Measurements from ENCODE around the gene ADGRE2. TPM values are rescaled to one million over a fixed set of nuclear protein-coding genes. Genes with fewer than 3 reads are reported as not detected.

ADGRE2 gene
- total RNA-seq, 2 donors from 2014 or later = 4.4 to 4.6 TPM

DNA sequence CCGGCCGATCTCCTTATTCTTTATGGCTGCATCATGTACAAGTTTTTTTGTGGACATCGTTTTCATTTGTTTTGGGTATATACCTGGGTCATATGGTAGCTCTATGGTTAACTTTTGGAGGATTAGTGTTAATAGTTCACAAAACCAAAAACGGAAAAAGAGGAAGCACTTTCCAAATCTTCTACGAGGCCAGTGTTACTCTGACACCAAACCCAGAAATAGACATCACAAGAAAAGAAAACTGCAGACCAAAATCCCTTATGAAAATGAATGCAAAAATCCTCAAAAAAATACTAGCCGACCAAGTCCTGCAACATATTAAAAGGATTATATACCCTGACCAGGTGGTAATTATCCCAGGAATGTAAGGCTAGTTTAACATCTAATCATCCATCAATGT, 29.8 kb downstream of the ADGRE2 start:
- H3K27me3 Mint-ChIP-seq = no peaks in the 10 kb centered on the region
- H3K4me1 Mint-ChIP-seq (ENCODE audit: low read depth in 2 of 2) = no peaks in the 10 kb centered on the region
- no peaks in the 10 kb centered on the region for H3K36me3 Mint-ChIP-seq
- no peak for DNase-seq (ENCODE audit: low spot score)
- no peak overlapping the region for H3K27ac Mint-ChIP-seq
- H3K9me3 Mint-ChIP-seq = no peaks in the 10 kb centered on the region
- ATAC-seq = no peak
- H3K4me3 Mint-ChIP-seq = no peak overlapping the region

GRCh38 chr19:14746886-14747285, 31.5 kb downstream of the ADGRE2 start:
- Mint-ChIP-seq H3K9me3 (no peaks in the 10 kb centered on the region), H3K36me3 (no peaks in the 10 kb centered on the region), H3K27me3 (no peaks in the 10 kb centered on the region), H3K4me3 (no peak overlapping the region), H3K27ac (no peak overlapping the region), H3K4me1 (ENCODE audit: low read depth in 2 of 2) (no peaks in the 10 kb centered on the region)
- DNase-seq (ENCODE audit: low spot score) (no peak), ATAC-seq (no peak)

GRCh38 chr19:14735915-14736314, 42.4 kb downstream of the ADGRE2 start:
- ATAC-seq (no peak), DNase-seq (ENCODE audit: low spot score) (no peak)
- no peaks in the 10 kb centered on the region for H3K4me1 Mint-ChIP-seq (ENCODE audit: low read depth in 2 of 2)
- H3K36me3 Mint-ChIP-seq = no peaks in the 10 kb centered on the region
- no peaks in the 10 kb centered on the region for H3K9me3 Mint-ChIP-seq
- H3K27ac Mint-ChIP-seq = no peak overlapping the region
- H3K27me3 Mint-ChIP-seq = peaks cover 3 to 4% of the 10 kb centered on the region in 2 donors
- H3K4me3 Mint-ChIP-seq = no peak overlapping the region

- Mint-ChIP-seq H3K36me3 (peaks cover 6% of the 10 kb centered on the region), H3K27me3 (peaks cover 3 to 11% of the 10 kb centered on the region in 2 donors), H3K9me3 (peaks cover 5% of the 10 kb centered on the region), H3K27ac (no peak overlapping the region), H3K4me3 (no peak overlapping the region), H3K4me1 (ENCODE audit: low read depth in 2 of 2) (no peaks in the 10 kb centered on the region)
- DNase-seq (ENCODE audit: low spot score) (no peak), ATAC-seq (no peak)
These were observed 44.8 kb downstream of the ADGRE2 start for GRCh38 chr19:14733574-14733973.

DNA sequence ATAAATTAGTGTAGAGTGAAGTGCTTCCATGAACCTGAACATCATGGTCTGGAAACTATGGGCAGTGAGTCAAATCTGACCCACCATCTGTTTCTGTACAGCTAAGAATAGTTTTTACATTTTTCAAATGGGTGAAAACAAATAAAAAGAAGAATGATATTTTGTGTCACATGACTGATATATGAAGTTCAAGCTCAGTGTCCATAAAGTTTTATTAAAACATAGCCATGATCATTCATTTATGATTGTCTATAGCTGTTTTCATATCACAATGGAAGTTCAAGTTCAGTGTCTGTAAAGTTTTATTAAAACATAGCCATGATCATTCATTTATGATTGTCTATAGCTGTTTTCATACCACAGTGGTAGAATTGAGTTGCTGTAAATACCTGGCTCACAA, 45.9 kb downstream of the ADGRE2 start:
- no peak overlapping the region for H3K4me3 Mint-ChIP-seq
- peaks cover 9% of the 10 kb centered on the region for H3K9me3 Mint-ChIP-seq
- peaks cover 10% of the 10 kb centered on the region for H3K36me3 Mint-ChIP-seq
- DNase-seq (ENCODE audit: low spot score) (no peak), ATAC-seq (no peak)
- peaks cover 3 to 11% of the 10 kb centered on the region in 2 donors for H3K27me3 Mint-ChIP-seq
- H3K27ac Mint-ChIP-seq = no peak overlapping the region
- H3K4me1 Mint-ChIP-seq (ENCODE audit: low read depth in 2 of 2) = no peaks in the 10 kb centered on the region

- no peaks in the 10 kb centered on the region for H3K4me1 Mint-ChIP-seq (ENCODE audit: low read depth in 2 of 2)
- H3K27ac Mint-ChIP-seq = no peak overlapping the region
- DNase-seq (ENCODE audit: low spot score) (no peak), ATAC-seq (no peak)
- peaks cover 17% of the 10 kb centered on the region for H3K36me3 Mint-ChIP-seq
- H3K9me3 Mint-ChIP-seq = peaks cover 15% of the 10 kb centered on the region
- H3K4me3 Mint-ChIP-seq = no peak overlapping the region
- peaks cover 3 to 11% of the 10 kb centered on the region in 2 donors for H3K27me3 Mint-ChIP-seq
These were observed 47.2 kb downstream of the ADGRE2 start for GRCh38 chr19:14731200-14731599.

DNA sequence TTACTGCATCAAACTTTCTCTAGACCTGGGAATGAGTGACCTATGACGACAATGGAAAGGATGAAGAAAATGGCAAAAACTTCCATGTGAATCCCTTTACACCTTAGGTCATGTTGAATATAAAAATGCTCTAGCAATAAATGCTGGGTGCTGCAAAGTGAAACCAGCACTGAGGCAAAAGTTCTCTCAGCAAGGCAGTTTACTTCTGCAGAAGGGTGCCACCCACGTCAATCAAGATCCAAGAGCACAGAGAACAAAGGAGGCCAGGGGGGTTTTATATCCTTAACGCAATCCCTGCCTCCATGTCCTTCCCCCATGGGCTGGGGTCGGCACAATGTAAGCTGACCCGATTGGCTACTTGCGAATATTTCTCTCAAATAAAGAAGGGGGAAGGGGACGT, 49.8 kb downstream of the ADGRE2 start:
- Mint-ChIP-seq H3K4me1 (ENCODE audit: low read depth in 2 of 2) (no peaks in the 10 kb centered on the region), H3K27ac (no peak overlapping the region), H3K36me3 (peaks cover 34% of the 10 kb centered on the region), H3K4me3 (no peak overlapping the region), H3K27me3 (peaks cover 3 to 11% of the 10 kb centered on the region in 2 donors), H3K9me3 (peaks cover 24% of the 10 kb centered on the region)
- ATAC-seq (no peak), DNase-seq (ENCODE audit: low spot score) (no peak)

DNA sequence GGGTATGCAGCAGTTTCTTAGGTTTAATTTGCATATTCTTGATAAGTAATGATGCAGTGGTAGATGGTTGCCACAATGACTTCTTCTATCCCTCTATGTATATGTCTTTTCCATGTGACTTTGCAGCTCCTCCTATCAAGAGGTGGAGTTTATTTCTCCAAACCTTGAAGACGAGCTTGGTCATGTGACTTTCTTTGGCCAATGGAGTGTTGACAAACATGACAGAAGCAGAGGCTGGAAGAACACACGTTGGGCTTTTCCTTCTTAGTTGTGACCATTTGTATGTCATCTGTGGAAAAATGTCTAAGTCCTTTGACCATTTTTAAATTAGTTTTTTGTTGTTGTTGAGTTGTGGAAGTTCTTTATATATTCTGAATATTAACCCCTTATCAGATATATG, 56.2 kb downstream of the ADGRE2 start:
- no peaks in the 10 kb centered on the region for H3K4me1 Mint-ChIP-seq (ENCODE audit: low read depth in 2 of 2)
- peaks cover 36% of the 10 kb centered on the region for H3K9me3 Mint-ChIP-seq
- no peak for DNase-seq (ENCODE audit: low spot score)
- H3K27me3 Mint-ChIP-seq = no peaks in the 10 kb centered on the region
- no peak overlapping the region for H3K4me3 Mint-ChIP-seq
- peaks cover 78% of the 10 kb centered on the region for H3K36me3 Mint-ChIP-seq
- no peak for ATAC-seq
- H3K27ac Mint-ChIP-seq = no peak overlapping the region

DNA sequence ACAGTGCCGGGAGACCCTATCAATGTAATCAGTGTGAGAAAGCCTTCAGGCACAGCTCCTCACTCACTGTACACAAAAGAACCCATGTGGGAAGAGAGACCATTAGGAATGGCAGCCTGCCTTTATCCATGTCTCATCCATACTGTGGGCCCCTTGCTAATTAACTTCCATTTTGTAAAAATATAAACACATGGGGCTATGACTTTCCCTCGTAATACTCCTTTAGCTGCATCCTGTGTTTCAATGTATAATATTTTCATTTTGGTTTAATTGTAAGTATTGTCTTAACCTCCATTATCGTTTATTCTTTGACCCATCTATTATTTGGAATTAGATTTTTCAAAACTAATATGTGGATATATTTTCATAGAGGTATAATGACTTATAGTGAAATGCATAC, 59.2 kb downstream of the ADGRE2 start:
- no peak overlapping the region for H3K27ac Mint-ChIP-seq
- H3K36me3 Mint-ChIP-seq = peaks cover 87% of the 10 kb centered on the region
- H3K4me1 Mint-ChIP-seq (ENCODE audit: low read depth in 2 of 2) = peaks cover 0 to 7% of the 10 kb centered on the region in 2 donors
- no peak overlapping the region for H3K4me3 Mint-ChIP-seq
- no peaks in the 10 kb centered on the region for H3K27me3 Mint-ChIP-seq
- ATAC-seq (no peak), DNase-seq (ENCODE audit: low spot score) (no peak)
- peaks cover 30% of the 10 kb centered on the region for H3K9me3 Mint-ChIP-seq

DNA sequence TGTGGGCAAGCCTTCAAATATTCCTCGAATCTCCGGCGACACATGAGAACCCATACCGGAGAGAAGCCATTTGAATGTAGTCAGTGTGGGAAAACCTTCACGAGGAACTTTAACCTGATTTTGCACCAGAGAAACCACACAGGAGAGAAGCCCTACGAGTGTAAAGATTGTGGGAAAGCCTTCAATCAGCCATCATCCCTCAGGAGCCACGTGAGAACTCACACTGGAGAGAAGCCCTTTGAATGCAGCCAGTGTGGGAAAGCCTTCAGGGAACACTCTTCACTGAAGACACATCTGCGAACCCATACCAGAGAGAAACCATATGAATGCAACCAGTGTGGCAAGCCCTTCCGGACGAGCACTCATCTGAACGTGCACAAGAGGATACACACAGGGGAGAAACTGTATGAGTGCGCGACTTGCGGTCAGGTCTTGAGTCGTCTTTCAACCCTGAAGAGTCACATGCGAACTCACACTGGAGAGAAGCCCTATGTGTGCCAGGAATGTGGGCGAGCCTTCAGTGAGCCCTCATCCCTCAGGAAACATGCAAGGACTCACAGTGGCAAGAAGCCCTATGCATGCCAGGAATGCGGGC, 59.7 kb downstream of the ADGRE2 start:
- DNase-seq (ENCODE audit: low spot score) = no peak
- no peak for ATAC-seq
- H3K4me1 Mint-ChIP-seq (ENCODE audit: low read depth in 2 of 2) = peaks cover 0 to 8% of the 10 kb centered on the region in 2 donors
- H3K36me3 Mint-ChIP-seq = peaks cover 86% of the 10 kb centered on the region
- no peaks in the 10 kb centered on the region for H3K27me3 Mint-ChIP-seq
- H3K4me3 Mint-ChIP-seq = no peak overlapping the region
- H3K9me3 Mint-ChIP-seq = peaks cover 30% of the 10 kb centered on the region
- H3K27ac Mint-ChIP-seq = no peak overlapping the region

DNA sequence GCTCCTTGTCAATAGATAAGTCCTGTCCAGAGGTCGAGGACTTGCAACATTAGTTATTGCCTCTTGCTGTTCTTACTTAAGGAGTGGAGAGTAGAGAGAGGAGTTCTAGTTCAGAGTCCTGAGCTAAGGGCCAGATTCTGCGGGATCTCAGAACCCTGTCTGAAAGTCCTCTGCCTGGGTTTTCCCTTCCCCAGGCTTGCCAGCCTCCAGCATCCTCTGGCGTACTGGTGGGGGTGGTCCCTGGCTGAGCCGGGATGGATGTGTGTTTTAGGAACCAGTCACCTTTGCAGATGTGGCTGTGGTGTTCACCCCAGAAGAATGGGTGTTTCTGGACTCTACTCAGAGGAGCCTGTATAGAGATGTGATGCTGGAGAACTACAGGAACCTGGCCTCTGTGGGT, 62.5 kb downstream of the ADGRE2 start:
- H3K36me3 Mint-ChIP-seq = peaks cover 77% of the 10 kb centered on the region
- H3K9me3 Mint-ChIP-seq = peaks cover 33% of the 10 kb centered on the region
- H3K27ac Mint-ChIP-seq = no peak overlapping the region
- H3K4me3 Mint-ChIP-seq = no peak overlapping the region
- H3K27me3 Mint-ChIP-seq = no peaks in the 10 kb centered on the region
- H3K4me1 Mint-ChIP-seq (ENCODE audit: low read depth in 2 of 2) = peaks cover 0 to 11% of the 10 kb centered on the region in 2 donors
- DNase-seq (ENCODE audit: low spot score) (no peak), ATAC-seq (no peak)

DNA sequence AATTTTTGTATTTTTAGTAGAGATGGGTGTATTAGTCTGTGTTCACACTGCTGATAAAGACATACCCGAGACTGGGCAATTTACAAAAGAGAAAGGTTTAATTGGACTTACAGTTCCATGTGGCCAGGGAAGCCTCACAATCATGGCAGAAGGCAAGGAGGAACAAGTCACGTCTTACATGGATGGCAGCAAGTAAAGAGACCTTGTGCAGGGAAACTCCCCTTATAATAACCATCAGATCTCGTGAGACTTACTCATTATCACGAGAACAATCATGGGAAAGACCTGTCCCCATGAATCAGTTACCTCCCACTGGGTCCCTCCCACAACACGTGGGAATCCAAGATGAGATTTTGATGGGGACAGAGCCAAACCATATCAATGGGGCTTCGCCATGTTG, 73.9 kb downstream of the ADGRE2 start:
- Mint-ChIP-seq H3K9me3 (no peaks in the 10 kb centered on the region), H3K4me1 (ENCODE audit: low read depth in 2 of 2) (peaks cover 0 to 5% of the 10 kb centered on the region in 2 donors), H3K36me3 (peaks cover 17% of the 10 kb centered on the region), H3K27me3 (no peaks in the 10 kb centered on the region), H3K4me3 (no peak overlapping the region), H3K27ac (no peak overlapping the region)
- ATAC-seq (no peak), DNase-seq (ENCODE audit: low spot score) (no peak)

DNA sequence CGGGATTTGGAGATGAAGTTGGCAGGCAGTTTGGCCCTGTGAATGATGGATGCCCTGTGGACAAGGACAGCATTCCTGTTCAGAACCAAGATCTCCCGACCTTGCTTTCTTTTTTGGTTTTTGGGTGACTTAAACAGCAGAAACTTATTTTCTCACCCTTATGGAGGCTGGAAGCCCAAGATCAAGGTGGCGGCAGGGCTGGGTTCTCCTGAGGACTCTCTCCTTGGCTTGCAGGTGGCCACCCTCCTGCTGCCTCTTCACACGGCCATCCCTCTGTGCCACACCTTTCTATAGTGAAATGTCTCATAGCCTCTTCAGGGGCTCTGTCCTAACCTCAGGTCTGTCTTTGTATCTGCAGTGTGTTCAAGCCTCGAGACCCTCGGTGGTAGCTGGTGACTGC, 74.5 kb downstream of the ADGRE2 start:
- H3K27me3 Mint-ChIP-seq = no peaks in the 10 kb centered on the region

GRCh38 chr19:14700711-14701375, 77.5 kb downstream of the ADGRE2 start:
- no peaks in the 10 kb centered on the region for H3K9me3 Mint-ChIP-seq
- no peak overlapping the region for H3K27ac Mint-ChIP-seq
- no peak for ATAC-seq
- H3K4me3 Mint-ChIP-seq = no peak overlapping the region
- H3K27me3 Mint-ChIP-seq = no peaks in the 10 kb centered on the region
- no peak for DNase-seq (ENCODE audit: low spot score)
- peaks cover 18% of the 10 kb centered on the region for H3K36me3 Mint-ChIP-seq
- no peaks in the 10 kb centered on the region for H3K4me1 Mint-ChIP-seq (ENCODE audit: low read depth in 2 of 2)

More for the DNA sequence above, 74.5 kb downstream of the ADGRE2 start:
- H3K4me1 Mint-ChIP-seq (ENCODE audit: low read depth in 2 of 2) = peaks cover 0 to 2% of the 10 kb centered on the region in 2 donors
- no peaks in the 10 kb centered on the region for H3K9me3 Mint-ChIP-seq
- DNase-seq (ENCODE audit: low spot score) (no peak), ATAC-seq (no peak)
- H3K36me3 Mint-ChIP-seq = peaks cover 12% of the 10 kb centered on the region
- no peak overlapping the region for H3K4me3 Mint-ChIP-seq
- H3K27ac Mint-ChIP-seq = peak overlapping the region in 1 of 2 donors; percentile 52
